IMR-90 (cell line): Measurements from ENCODE around the gene NPAS2.

Experiments used
- CEBPB ChIP-seq: IDR thresholded peaks from 2 replicates; pipeline ENCODE4 v1.6.1; 2012; ENCODE audit warnings: low read depth, low read length, improper control_type of control experiment
- CHD1 ChIP-seq: IDR thresholded peaks from 2 replicates; pipeline ENCODE4 v1.6.1; 2012; ENCODE audit warnings: low read depth, low read length, improper control_type of control experiment
- FOS ChIP-seq: fragments of 150-350 bp; IDR thresholded peaks from 2 replicates; pipeline ENCODE4 v1.6.1; 2016; ENCODE audit warnings: low read depth, low read length
- POLR2A ChIP-seq: IDR thresholded peaks from 2 replicates; pipeline ENCODE4 v1.6.1; 2012; ENCODE audit warnings: mild to moderate bottlenecking, low read depth, low read length
- RAD21 ChIP-seq: IDR thresholded peaks from 2 replicates; pipeline ENCODE4 v1.6.1; 2012; ENCODE audit warnings: low read length, improper control_type of control experiment
- RCOR1 ChIP-seq: IDR thresholded peaks from 2 replicates; pipeline ENCODE4 v1.6.1; 2012; ENCODE audit warnings: mild to moderate bottlenecking, low read length, improper control_type of control experiment; ENCODE audit not compliant: insufficient replicate concordance
- RFX5 ChIP-seq: IDR thresholded peaks from 2 replicates; pipeline ENCODE4 v1.8.0; 2012; ENCODE audit warnings: low read depth, mild to moderate bottlenecking, low read length, moderate library complexity
- TF ChIP-seq, protein P1 (sequence below): conservative IDR thresholded peaks from 2 replicates; pipeline ENCODE4 v1.5.1; 2012; ENCODE audit warnings: mild to moderate bottlenecking, low read depth, low read length, improper control_type of control experiment

DNA sequence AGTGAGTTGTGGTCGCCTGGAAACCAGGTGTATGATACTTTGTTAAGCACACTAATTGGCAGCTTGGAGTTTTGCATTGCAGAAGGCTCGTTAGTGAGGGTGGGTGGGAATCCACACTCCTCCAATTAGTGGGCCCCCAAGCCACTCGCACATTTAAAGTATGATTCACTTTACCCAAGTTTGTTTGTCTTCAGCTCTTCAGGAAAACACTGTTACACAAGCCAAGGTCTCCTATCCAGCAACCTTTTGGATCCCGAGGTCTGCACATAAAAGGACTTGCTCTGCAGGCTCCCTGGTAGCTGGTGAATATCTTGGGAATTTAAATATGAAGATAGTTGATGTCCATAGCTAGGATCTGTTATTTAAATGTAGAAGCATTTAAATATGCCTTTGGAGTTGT is 66.1 kb downstream of the NPAS2 start:
- TF ChIP-seq, protein P1, sequence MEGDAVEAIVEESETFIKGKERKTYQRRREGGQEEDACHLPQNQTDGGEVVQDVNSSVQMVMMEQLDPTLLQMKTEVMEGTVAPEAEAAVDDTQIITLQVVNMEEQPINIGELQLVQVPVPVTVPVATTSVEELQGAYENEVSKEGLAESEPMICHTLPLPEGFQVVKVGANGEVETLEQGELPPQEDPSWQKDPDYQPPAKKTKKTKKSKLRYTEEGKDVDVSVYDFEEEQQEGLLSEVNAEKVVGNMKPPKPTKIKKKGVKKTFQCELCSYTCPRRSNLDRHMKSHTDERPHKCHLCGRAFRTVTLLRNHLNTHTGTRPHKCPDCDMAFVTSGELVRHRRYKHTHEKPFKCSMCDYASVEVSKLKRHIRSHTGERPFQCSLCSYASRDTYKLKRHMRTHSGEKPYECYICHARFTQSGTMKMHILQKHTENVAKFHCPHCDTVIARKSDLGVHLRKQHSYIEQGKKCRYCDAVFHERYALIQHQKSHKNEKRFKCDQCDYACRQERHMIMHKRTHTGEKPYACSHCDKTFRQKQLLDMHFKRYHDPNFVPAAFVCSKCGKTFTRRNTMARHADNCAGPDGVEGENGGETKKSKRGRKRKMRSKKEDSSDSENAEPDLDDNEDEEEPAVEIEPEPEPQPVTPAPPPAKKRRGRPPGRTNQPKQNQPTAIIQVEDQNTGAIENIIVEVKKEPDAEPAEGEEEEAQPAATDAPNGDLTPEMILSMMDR, result no peak
- TF ChIP-seq CHD1, result no peak
- no peak for TF ChIP-seq FOS
- no peak for TF ChIP-seq RCOR1
- TF ChIP-seq CEBPB, result no peak
- no peak for TF ChIP-seq POLR2A
- no peak for TF ChIP-seq RAD21
- TF ChIP-seq RFX5, result no peak
